Smooth muscle cell (in vitro differentiated cells): ENCODE data around the gene RNF112. TPM values are rescaled to one million over a fixed set of nuclear protein-coding genes. Genes with fewer than 3 reads are reported as not detected.

Experiments
- DNase-seq: peaks from one replicate; lab custom pipeline; 2025; ENCODE audit not compliant: unreplicated experiment; lab: John Stamatoyannopoulos, UW
- H2AFZ ChIP-seq: fragments of 200-600 bp; sonication (generic); 2 replicates; pipeline ENCODE4 v1.6.0; 2016; ENCODE audit warnings: antibody characterized with exemption, low read depth, mild to moderate bottlenecking
- H3F3A ChIP-seq: fragments of 200-600 bp; sonication (generic); 2 replicates; pipeline ENCODE4 v1.6.0; 2017; ENCODE audit warnings: antibody characterized with exemption, low read depth
- H3K27ac ChIP-seq: fragments of 200-600 bp; sonication (generic); 2 replicates; pipeline ENCODE4 v1.5.1; 2016; ENCODE audit warnings: low read depth, mild to moderate bottlenecking
- H3K27me3 ChIP-seq: fragments of 200-600 bp; sonication (generic); 2 replicates; pipeline ENCODE4 v1.6.1; 2016; ENCODE audit warnings: low read depth, mild to moderate bottlenecking
- H3K36me3 ChIP-seq: fragments of 200-600 bp; sonication (generic); 2 replicates; pipeline ENCODE4 v1.5.1; 2016; ENCODE audit warnings: low read depth
- H3K4me1 ChIP-seq: fragments of 200-600 bp; sonication (generic); 2 replicates; pipeline ENCODE4 v1.5.1; 2016; ENCODE audit warnings: low read depth
- H3K4me2 ChIP-seq: fragments of 200-600 bp; sonication (generic); 2 replicates; pipeline ENCODE4 v1.6.0; 2016; ENCODE audit warnings: mild to moderate bottlenecking
- H3K4me3 ChIP-seq: fragments of 200-600 bp; sonication (generic); 2 replicates; pipeline ENCODE4 v1.5.1; 2016; ENCODE audit warnings: mild to moderate bottlenecking
- H3K79me2 ChIP-seq: fragments of 200-600 bp; sonication (generic); 2 replicates; pipeline ENCODE4 v1.6.0; 2016; ENCODE audit warnings: low read depth, mild to moderate bottlenecking
- H3K9ac ChIP-seq: fragments of 200-600 bp; sonication (generic); 2 replicates; pipeline ENCODE4 v1.6.0; 2016; ENCODE audit warnings: low read depth
- H3K9me3 ChIP-seq: fragments of 200-600 bp; sonication (generic); replicated peaks from 2 replicates; pipeline ENCODE4 v1.5.1; 2016; ENCODE audit warnings: low read depth
- H4K20me1 ChIP-seq: fragments of 200-600 bp; sonication (generic); 2 replicates; pipeline ENCODE4 v1.6.0; 2016; ENCODE audit warnings: low read depth
- WGBS: methylation state at CpG from one replicate; pipeline ENCODE4 v1.1.7; 2016; ENCODE audit warnings: low lambda C conversion rate; 5-methylcytosine and 5-hydroxymethylcytosine counted together
- polyA plus RNA-seq: library from polyadenylated mRNA; unstranded; fragments of >200 nt; fragmentation: Nextera tagmentation; extraction: Ambion mirVana; gene quantifications from 2 replicates; pipeline ENCODE4 v1.2.1, GENCODE V29; 2016
- total RNA-seq: library from RNA; depleted of rRNA; stranded (reverse); fragments of >200 nt; gene quantifications from 2 replicates; pipeline ENCODE4 v1.2.3, GENCODE V29; 2014
- TF ChIP-seq, protein P1 (sequence below): fragments of 200-600 bp; sonication (generic); IDR thresholded peaks from 2 replicates; pipeline ENCODE4 v1.5.1; 2017; ENCODE audit warnings: borderline replicate concordance, mild to moderate bottlenecking, antibody characterized with exemption; ENCODE audit not compliant: insufficient read depth, poor library complexity, severe bottlenecking

RNF112 gene
- total and polyA plus RNA-seq, 2 experiments from 2014 or later = 4.6 to 7.2 TPM

DNA sequence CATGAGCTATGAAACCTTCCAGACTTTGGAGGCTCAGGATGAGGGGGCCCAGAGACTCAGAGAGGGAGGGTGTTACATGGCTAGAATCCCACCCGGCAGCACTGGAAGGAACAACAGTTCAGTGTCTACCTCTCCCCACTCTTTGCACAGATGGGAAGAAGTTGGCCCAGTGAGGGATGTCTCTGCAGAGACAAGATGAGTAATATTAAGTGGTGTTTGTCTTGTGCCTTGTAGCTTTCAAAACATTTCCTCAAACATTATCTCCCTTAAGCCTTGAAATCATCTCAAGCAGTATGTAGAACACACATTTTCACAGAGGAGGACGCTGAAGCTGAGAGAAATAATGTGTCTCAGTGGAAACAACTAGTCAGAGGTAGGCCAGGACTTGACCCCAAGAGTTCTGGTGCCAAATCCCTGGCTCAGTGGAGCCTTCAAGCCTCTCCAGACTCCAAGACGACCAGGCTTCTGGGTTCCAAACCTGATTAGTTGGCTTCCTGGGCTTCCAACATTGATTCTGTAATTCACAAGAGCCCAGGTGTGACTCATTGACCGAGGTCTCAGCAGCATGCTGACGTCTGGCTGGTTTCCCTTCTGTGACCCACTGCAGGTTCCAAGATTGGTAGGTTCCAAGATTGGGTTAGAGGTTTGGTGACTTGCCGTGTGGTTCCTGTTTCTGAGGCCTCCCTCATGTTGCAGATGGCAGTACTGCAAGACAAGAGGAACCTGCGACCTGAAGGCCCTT lies 7.4 kb downstream of the RNF112 start:
- no peaks in the 10 kb centered on the region for H4K20me1 ChIP-seq
- H3K4me3 ChIP-seq = no peak overlapping the region
- H3K36me3 ChIP-seq = no peaks in the 10 kb centered on the region
- DNase-seq = no peak
- no peaks in the 10 kb centered on the region for H3K4me1 ChIP-seq
- TF ChIP-seq, protein P1, sequence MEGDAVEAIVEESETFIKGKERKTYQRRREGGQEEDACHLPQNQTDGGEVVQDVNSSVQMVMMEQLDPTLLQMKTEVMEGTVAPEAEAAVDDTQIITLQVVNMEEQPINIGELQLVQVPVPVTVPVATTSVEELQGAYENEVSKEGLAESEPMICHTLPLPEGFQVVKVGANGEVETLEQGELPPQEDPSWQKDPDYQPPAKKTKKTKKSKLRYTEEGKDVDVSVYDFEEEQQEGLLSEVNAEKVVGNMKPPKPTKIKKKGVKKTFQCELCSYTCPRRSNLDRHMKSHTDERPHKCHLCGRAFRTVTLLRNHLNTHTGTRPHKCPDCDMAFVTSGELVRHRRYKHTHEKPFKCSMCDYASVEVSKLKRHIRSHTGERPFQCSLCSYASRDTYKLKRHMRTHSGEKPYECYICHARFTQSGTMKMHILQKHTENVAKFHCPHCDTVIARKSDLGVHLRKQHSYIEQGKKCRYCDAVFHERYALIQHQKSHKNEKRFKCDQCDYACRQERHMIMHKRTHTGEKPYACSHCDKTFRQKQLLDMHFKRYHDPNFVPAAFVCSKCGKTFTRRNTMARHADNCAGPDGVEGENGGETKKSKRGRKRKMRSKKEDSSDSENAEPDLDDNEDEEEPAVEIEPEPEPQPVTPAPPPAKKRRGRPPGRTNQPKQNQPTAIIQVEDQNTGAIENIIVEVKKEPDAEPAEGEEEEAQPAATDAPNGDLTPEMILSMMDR = no peak
- H2AFZ ChIP-seq = no peak overlapping the region
- H3K27ac ChIP-seq = peak overlapping the region; percentile 34
- no peaks in the 10 kb centered on the region for H3K27me3 ChIP-seq
- WGBS = 32% methylated on average over 7 of the region's 7 CpGs
- no peaks in the 10 kb centered on the region for H3K79me2 ChIP-seq
- no peaks in the 10 kb centered on the region for H3K9me3 ChIP-seq
- no peak overlapping the region for H3K9ac ChIP-seq
- no peaks in the 10 kb centered on the region for H3F3A ChIP-seq
- peak overlapping the region; percentile 40 for H3K4me2 ChIP-seq

DNA sequence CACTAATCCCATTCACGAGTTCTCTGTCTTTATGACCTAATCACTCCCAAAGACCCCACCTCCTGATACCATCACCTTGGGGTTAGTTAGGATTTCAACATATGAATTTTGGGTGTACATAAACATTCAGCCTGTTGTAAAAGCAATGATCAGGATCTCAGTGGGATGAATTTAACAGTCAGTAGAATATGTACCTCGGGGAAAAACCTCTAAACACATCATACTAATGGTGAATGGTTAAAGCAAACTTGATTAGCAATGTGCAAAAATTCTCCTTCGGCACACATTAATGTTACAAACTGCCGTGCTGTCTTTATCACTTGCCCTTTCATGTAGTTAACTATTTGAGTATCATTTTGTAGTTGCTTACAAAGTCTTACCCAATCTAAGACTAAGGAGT lies 10.2 kb downstream of the RNF112 start:
- Histone ChIP-seq H3K36me3 (no peaks in the 10 kb centered on the region), H3K27me3 (no peaks in the 10 kb centered on the region), H3K79me2 (no peaks in the 10 kb centered on the region), H2AFZ (no peak overlapping the region), H3K4me1 (no peaks in the 10 kb centered on the region), H3K4me2 (no peak overlapping the region), H3K9me3 (no peaks in the 10 kb centered on the region), H3F3A (peaks cover 6% of the 10 kb centered on the region), H3K9ac (no peak overlapping the region), H3K27ac (no peak overlapping the region), H4K20me1 (no peaks in the 10 kb centered on the region), H3K4me3 (no peak overlapping the region)
- DNase-seq = no peak
- WGBS = 81% methylated on average over 4 of the region's 4 CpGs
- TF ChIP-seq, protein P1 = no peak

DNA sequence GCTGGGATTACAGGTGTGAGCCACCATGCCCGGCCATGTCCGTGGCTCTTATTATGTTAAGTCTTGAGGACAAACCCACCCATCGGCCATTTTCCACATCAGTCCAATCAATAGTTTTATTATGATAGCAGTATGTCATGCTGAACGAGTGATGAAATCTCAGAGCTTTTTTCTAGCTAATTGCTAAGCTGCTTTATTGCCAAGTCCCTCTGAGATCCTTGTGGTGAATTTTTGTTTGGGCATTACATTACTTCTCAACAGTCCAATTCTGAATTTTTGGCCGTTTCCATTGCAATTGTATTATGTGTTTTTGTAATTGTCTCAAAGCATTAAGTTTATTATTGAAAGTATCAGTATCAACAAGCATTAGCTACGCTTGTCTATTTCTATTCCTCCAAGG lies 10.9 kb downstream of the RNF112 start:
- H3K36me3 ChIP-seq = no peaks in the 10 kb centered on the region
- no peaks in the 10 kb centered on the region for H3K4me1 ChIP-seq
- no peak overlapping the region for H3K4me3 ChIP-seq
- H3K27ac ChIP-seq = no peak overlapping the region
- H3K9ac ChIP-seq = no peak overlapping the region
- DNase-seq = no peak
- no peak overlapping the region for H3K4me2 ChIP-seq
- H3K79me2 ChIP-seq = no peaks in the 10 kb centered on the region
- no peaks in the 10 kb centered on the region for H3K9me3 ChIP-seq
- WGBS = 95% methylated on average over 6 of the region's 6 CpGs
- no peak overlapping the region for H2AFZ ChIP-seq
- no peaks in the 10 kb centered on the region for H4K20me1 ChIP-seq
- TF ChIP-seq, protein P1 = no peak
- H3K27me3 ChIP-seq = no peaks in the 10 kb centered on the region
- peaks cover 6% of the 10 kb centered on the region for H3F3A ChIP-seq
